ENCODE measurements around the gene SNTG2.

DNA sequence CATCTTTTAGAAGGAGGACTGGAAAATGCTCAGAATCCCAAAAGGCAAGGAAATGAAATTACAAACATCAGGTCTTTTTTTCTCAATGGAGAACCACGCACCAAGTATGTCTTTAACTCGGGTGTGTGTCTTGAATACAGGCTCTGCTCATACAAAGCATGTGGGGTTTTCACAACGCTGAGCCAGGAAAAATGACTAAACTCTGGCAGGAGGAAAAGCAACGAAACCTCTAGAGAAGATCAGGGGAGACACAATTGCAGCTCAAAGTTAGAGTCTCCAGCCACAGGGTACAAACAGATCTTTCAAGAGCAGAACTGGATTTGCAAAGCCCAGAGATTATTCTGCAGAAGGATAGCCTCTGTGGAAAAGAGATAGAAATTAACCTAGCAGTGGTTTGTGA, 419.8 kb downstream of the SNTG2 start:
- no peak for TF ChIP-seq MYC (CRISPR knock-in tag; IDR thresholded peaks at IDR 0.05; ENCODE audit: borderline replicate concordance)
- TF ChIP-seq JUND (CRISPR knock-in tag; IDR thresholded peaks at IDR 0.05): no peak
- TF ChIP-seq HCFC1 (IDR thresholded peaks at IDR 0.05; ENCODE audit: low read depth, low read length): no peak
- TF ChIP-seq, protein P1, sequence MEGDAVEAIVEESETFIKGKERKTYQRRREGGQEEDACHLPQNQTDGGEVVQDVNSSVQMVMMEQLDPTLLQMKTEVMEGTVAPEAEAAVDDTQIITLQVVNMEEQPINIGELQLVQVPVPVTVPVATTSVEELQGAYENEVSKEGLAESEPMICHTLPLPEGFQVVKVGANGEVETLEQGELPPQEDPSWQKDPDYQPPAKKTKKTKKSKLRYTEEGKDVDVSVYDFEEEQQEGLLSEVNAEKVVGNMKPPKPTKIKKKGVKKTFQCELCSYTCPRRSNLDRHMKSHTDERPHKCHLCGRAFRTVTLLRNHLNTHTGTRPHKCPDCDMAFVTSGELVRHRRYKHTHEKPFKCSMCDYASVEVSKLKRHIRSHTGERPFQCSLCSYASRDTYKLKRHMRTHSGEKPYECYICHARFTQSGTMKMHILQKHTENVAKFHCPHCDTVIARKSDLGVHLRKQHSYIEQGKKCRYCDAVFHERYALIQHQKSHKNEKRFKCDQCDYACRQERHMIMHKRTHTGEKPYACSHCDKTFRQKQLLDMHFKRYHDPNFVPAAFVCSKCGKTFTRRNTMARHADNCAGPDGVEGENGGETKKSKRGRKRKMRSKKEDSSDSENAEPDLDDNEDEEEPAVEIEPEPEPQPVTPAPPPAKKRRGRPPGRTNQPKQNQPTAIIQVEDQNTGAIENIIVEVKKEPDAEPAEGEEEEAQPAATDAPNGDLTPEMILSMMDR (CRISPR knock-in tag; IDR thresholded peaks at IDR 0.05): no peak
- TF ChIP-seq IRF2 (CRISPR knock-in tag; IDR thresholded peaks at IDR 0.05): no peak
